HG02938 (cell line): ENCODE results near the gene EDIL3.

Experiments used
- ATAC-seq: cut with Tn5 transposase; IDR thresholded peaks from one replicate; pipeline ENCODE4 v1.9.1; 2021; ENCODE audit warnings: mild to moderate bottlenecking, moderate library complexity; ENCODE audit not compliant: unreplicated experiment

Gene EDIL3

GRCh38 chr5:84265130-84265529 is 119.5 kb downstream of the EDIL3 start:
- no peak for ATAC-seq

DNA sequence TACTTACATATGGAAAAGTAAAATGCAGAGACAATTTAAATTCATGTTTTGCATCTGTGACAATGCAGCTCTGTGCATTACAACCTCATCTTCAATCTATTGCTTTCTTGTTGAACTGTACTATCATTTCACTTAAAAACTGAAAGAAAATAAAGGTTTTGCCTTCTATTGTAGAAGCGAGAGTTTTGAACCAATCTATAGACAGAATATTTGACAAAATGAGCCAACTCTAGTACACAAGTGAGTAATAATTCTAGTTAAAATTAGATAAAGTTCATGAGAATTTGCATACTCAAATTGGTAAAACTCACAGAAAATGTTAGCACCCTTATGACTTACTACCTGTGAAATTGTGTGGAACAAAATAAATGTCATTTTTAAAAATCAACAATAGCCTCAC is 123.7 kb downstream of the EDIL3 start:
- ATAC-seq = peak; percentile 69

DNA sequence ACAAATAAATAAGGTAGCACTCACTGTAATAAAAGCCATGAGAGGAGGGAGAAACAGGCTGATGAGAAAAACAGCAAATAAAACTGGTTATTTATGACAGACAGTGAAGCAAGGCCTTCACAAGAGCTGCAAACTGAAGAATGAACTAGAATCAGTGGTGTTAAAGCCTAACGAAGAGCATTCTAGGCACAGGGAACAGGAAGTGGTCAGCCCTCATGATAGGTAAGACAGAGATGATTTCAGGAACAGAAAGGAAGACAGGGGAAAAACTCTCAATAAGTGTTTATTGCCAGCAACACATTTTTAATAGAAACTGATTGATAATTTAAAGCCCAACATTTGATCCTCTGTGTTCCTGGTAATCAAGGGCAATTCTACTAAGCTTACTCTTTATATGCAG is 124.5 kb downstream of the EDIL3 start:
- peak; percentile 41 for ATAC-seq

GRCh38 chr5:84259283-84260045 is 125.2 kb downstream of the EDIL3 start:
- ATAC-seq = no peak

DNA sequence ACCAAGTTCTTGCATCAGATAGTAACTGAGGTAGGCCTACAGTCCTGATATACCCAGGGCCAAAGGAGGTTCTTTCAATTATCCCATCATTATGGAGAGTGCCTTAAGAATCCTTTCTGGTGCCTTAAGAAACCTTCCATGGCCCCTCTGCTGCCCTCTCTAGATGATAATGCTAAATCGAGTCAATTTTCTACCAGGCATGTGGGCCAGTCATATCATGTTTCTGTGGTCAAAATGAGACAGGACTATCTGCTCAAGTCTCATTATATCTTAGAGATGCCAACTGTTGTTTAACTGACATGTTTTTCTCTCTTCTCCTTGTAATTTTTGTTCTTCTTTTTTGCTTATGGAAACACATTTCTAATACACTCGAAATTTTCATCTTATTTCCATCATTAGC is 127.6 kb downstream of the EDIL3 start:
- ATAC-seq = peak; percentile 31

DNA sequence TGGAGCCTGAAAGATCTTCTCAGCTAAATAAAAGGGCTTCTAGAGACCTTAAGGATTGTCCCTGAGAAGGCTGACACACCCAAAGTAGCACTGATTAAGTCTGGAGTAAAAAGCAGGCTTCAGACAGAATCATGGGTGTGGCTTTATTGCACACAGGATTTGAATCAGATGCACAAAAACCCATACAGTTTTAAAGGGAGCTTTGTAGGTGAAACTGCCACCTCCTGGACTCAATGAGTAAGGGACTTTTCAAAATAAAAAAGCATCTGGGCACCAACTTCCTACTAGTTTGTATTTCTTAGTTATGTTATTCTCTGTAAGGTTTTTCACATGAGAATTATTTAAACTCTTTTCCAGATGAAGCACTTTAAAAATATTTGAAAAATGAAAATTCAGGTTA is 129.4 kb downstream of the EDIL3 start:
- ATAC-seq = no peak

DNA sequence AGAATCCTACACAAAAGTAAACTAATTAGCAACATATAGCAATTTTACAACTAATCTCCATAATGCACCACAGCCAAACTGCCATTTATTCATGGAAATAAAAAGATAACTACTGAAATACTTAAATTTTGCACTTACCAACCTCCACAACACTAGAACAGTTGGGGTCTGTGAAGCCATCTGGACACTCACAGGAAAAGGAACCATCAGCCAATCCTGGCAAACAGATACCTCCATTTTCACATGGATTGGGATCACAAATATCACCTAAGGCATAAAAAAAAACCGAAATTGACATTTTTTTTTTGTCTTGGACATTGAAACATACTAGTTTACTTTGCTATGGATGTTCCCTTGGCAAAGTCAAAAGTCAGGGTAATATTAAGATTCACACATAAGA is 130.7 kb downstream of the EDIL3 start:
- no peak for ATAC-seq

- no peak for ATAC-seq
Measured at GRCh38 chr5:84251503-84251902, 133.2 kb downstream of the EDIL3 start.

- no peak for ATAC-seq
Measured at GRCh38 chr5:84249918-84250630, 134.6 kb downstream of the EDIL3 start.

DNA sequence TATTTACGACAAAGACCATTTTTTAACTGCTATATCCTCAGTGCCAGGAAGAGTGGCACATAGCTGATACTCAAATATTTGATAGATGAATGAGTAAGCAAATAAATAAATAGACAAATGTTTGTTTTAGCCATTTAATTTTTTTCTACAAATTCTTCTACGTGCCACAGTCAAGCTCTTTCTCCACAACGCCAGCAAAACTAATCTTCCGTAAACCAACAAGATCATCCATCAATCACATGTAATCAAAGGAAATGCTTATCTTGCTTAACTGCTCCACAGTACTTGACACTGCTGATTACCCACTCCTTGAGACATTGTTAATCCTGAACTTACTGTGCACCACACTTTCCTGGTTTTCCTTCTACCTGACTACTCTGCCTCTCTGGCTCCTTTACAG is 136.7 kb downstream of the EDIL3 start:
- no peak for ATAC-seq

GRCh38 chr5:84242286-84242685 is 142.4 kb downstream of the EDIL3 start:
- no peak for ATAC-seq

- ATAC-seq = no peak
Measured at GRCh38 chr5:84239494-84239893, 145.2 kb downstream of the EDIL3 start.

GRCh38 chr5:84237126-84237525 is 147.6 kb downstream of the EDIL3 start:
- ATAC-seq = no peak

- no peak for ATAC-seq
Measured at GRCh38 chr5:84231433-84231832, 153.2 kb downstream of the EDIL3 start.

GRCh38 chr5:84229045-84229444 is 155.6 kb downstream of the EDIL3 start:
- no peak for ATAC-seq

DNA sequence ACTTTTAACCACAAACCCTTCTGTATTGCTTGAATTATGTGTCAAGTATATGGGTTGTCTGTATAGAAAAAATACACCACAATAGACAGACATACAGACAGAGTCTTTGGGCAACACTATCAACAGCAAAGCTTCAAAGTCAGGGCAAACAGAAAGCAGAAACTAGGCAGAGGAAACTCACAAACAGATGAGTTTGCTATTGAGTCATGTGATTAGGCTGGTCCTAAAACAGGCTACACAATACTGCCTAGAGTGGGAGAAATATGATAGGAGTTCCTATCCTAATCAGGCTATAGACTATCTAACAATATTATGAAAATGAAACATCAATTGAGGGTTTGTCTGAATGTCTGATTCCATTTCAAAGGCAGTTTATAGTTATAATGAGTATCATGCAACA is 156.4 kb downstream of the EDIL3 start:
- no peak for ATAC-seq

DNA sequence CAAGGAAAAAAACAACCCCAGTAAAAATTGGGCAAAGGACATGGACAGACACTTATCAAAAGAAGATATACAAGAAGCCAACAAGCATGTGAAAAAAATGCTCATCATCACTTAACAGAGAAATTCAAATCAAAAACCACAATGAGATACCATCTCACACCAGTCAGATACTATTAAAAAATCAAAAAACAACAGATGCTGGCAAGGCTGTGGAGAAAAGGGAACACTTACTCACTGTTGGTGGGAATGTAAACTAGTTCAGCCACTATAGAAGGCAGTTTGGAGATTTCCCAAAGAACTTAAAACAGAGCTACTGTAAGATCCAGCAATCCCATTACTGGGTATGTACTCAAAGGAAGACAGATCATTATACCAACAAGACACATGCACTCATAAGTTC is 157.4 kb downstream of the EDIL3 start:
- no peak for ATAC-seq

DNA sequence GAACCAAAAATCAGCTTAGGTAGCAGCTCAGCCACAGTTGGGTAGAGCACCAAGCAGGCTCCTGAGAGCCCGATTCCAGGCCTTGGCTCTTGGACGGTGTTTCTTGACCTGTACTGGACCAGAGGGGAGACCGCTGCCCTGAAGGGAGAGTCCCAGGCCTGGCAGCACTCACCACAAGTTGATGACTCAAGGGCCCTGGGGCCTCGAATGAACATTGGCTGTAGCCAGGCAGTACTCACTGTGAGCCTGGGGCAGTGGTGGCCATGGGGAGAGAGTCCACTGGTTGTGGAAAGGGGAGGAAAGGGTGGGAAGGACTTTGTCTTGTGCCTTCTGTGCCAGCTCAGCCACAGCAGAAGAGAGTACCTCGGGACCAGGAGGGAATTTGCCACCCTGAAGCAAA is 166.1 kb downstream of the EDIL3 start:
- no peak for ATAC-seq

GRCh38 chr5:84215521-84215920 is 169.2 kb downstream of the EDIL3 start:
- no peak for ATAC-seq

- no peak for ATAC-seq
Measured at GRCh38 chr5:84213861-84214260, 170.8 kb downstream of the EDIL3 start.

- no peak for ATAC-seq
Measured at GRCh38 chr5:84213212-84213611, 171.5 kb downstream of the EDIL3 start.

DNA sequence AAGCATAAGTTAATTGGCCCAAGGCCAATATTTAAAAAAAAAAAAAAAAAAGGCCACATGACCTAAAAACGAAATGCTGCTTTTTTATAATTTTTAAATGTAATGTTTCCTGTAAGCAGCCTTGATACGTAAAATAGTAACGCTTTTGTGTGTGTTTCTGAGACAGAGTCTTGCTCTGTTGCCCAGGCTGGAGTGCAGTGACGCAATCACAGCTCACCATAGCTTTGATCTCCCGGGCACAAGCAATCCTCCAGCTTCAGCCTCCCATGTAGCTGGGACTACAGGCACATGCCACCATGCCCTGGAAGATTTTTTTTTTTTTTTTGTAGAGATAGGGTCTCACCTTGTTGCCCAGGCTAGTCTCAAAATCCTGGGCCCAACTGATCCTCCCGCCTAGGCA is 179.9 kb downstream of the EDIL3 start:
- ATAC-seq = no peak

DNA sequence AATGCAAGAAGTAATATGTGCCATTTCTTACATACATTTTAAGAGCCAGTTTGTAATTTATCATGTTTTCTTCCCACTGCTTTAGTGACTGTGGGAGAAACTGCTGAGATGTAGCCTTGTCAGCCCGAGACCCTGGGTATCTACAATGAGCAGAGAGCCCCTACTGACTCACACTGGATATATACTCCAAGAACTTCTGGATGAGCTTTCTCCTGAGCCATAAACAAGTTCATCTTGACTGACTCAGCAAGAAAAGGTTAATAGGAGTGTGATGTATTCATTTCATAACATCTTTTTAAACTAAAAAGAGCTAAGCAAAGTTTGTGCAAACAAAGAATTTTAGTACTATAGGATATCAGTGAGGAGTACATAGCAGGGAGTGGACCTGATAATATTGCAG is 182.5 kb downstream of the EDIL3 start:
- ATAC-seq = no peak
